HepG2 (cell line): ENCODE measurements around the gene TBXAS1. TPM values are rescaled to one million over a fixed set of nuclear protein-coding genes. Genes with fewer than 3 reads are reported as not detected.

ENCODE experiments used
- ATAC-seq: fragments of 200-7000 bp; cut with Tn5 transposase; 3 replicates; pipeline ENCODE4 v1.9.1; 2020; ENCODE audit warnings: mild to moderate bottlenecking, moderate library complexity
- BruUV-seq: library from RNA; stranded (reverse); fragments of 400-500 nt; replicated peaks from 2 replicates; lab custom pipeline; 2021; lab: Mats Ljungman, UMichigan
- CTCF ChIA-PET: fragments of 300-600 bp; formaldehyde crosslinking; extraction: SDS; loops from one replicate; lab custom pipeline; 2021; ENCODE audit warnings: low total read pairs, inconsistent platforms, low intra/inter-chr PET ratio; lab: Yijun Ruan, JAX
- POLR2A ChIA-PET: fragments of 350-600 bp; sonication (Branson Sonifier 250); formaldehyde crosslinking; loops from one replicate; lab custom pipeline; 2020; ENCODE audit warnings: antibody characterized with exemption, inconsistent platforms; lab: Yijun Ruan, JAX
- DNase-seq: peaks from one replicate; pipeline ENCODE4 v3.0.0-alpha.2; 2015; ENCODE audit warnings: low spot score
- FAIRE-seq: peaks from 3 replicates; lab custom pipeline; 2011; peaks lifted over from hg19 to GRCh38; lab: Jason Lieb, UNC
- H2AFZ ChIP-seq: one replicate; pipeline ENCODE4 v1.6.1; 2011; ENCODE audit warnings: low read length, inconsistent platforms
- H3K27ac ChIP-seq: fragments of 300-600 bp; 3 replicates; pipeline ENCODE4 v1.8.0; 2011; ENCODE audit warnings: mixed run types, mild to moderate bottlenecking, mixed read lengths, low read length, inconsistent platforms; ENCODE audit not compliant: insufficient read depth; ENCODE audit errors: extremely low read length
- H3K27me3 ChIP-seq, 2 experiments: fragments of 200-600 bp in 1 of 2; 2 replicates in 1 of 2; 3 replicates in 1 of 2; pipeline versions ENCODE4 v1.6.0 to v1.8.0; 2011; ENCODE audit warnings: low read length in 2 of 2, mild to moderate bottlenecking in 2 of 2, moderate library complexity in 2 of 2, inconsistent platforms in 1 of 2; ENCODE audit not compliant: insufficient read depth in 2 of 2, control insufficient read depth in 1 of 2
- H3K36me3 ChIP-seq, 2 experiments: fragments of 200-600 bp in 1 of 2; replicated peaks in 1 of 2; 2 replicates in 1 of 2; 3 replicates in 1 of 2; pipeline versions ENCODE4 v1.5.1 to v1.8.0; 2011; ENCODE audit warnings: low read length in 2 of 2, inconsistent platforms in 1 of 2; ENCODE audit not compliant: insufficient read depth in 2 of 2, control insufficient read depth in 1 of 2
- H3K4me1 ChIP-seq: 2 replicates; pipeline ENCODE4 v1.5.1; 2012; ENCODE audit warnings: low read length, inconsistent platforms; ENCODE audit not compliant: insufficient read depth
- H3K4me2 ChIP-seq: 2 replicates; pipeline ENCODE4 v1.6.0; 2011; ENCODE audit warnings: low read depth, low read length, inconsistent platforms
- H3K4me3 ChIP-seq, 3 experiments: fragments of 200-600 bp in 1 of 3; sonication (generic), shearing (Covaris generic) in 1 of 3; replicated peaks in 1 of 3; 2 replicates each; pipeline ENCODE4 v1.5.1; 2011 to 2016; ENCODE audit warnings: low read length in 3 of 3, inconsistent platforms in 2 of 3, low read depth in 2 of 3, mild to moderate bottlenecking in 2 of 3, control low read depth in 1 of 3, mixed read lengths in 1 of 3; ENCODE audit not compliant: insufficient read depth in 1 of 3
- H3K79me2 ChIP-seq: one replicate; pipeline ENCODE4 v1.6.1; 2011; ENCODE audit warnings: low read length, inconsistent platforms; ENCODE audit not compliant: insufficient read depth
- H3K9ac ChIP-seq: 2 replicates; pipeline ENCODE4 v1.6.0; 2011; ENCODE audit warnings: mild to moderate bottlenecking, low read depth, low read length, inconsistent platforms; ENCODE audit not compliant: insufficient read depth
- H3K9me3 ChIP-seq: 2 replicates; pipeline ENCODE4 v1.5.1; 2012; ENCODE audit warnings: mild to moderate bottlenecking, low read length
- H4K20me1 ChIP-seq: 2 replicates; pipeline ENCODE4 v1.6.0; 2011; ENCODE audit warnings: inconsistent platforms, mild to moderate bottlenecking, low read length, moderate library complexity; ENCODE audit not compliant: insufficient read depth
- ARNTL ChIP-seq: sonication (generic); formaldehyde crosslinking; IDR thresholded peaks from 2 replicates; pipeline ENCODE4 v1.4.0; 2020; ENCODE audit warnings: mild to moderate bottlenecking, missing genetic modification reagents
- ATF7 ChIP-seq, 2 experiments: fragments of 450-650 bp in 1 of 2; sonication (generic) in 1 of 2; formaldehyde crosslinking in 1 of 2; IDR thresholded peaks; 2 replicates each; pipeline versions ENCODE4 v1.4.0 to v1.6.1; 2016 to 2020; ENCODE audit warnings: antibody characterized with exemption in 1 of 2, mild to moderate bottlenecking in 1 of 2, missing genetic modification reagents in 1 of 2
- GATA4 ChIP-seq: sonication (generic); IDR thresholded peaks from 2 replicates; pipeline ENCODE4 v1.6.1; 2016; ENCODE audit warnings: antibody characterized with exemption, low read depth, borderline replicate concordance
- HNRNPL ChIP-seq: fragments of 200-400 bp; formaldehyde crosslinking; IDR thresholded peaks from 2 replicates; pipeline ENCODE4 v1.6.1; 2017; ENCODE audit warnings: mild to moderate bottlenecking, low read depth, low read length
- RBM39 ChIP-seq: fragments of 200-400 bp; formaldehyde crosslinking; IDR thresholded peaks from one replicate; pipeline ENCODE4 v1.6.1; 2018; ENCODE audit warnings: antibody characterized with exemption, mild to moderate bottlenecking, low read depth, low read length; ENCODE audit not compliant: poor library complexity, severe bottlenecking
- SOX5 ChIP-seq: IDR thresholded peaks from 2 replicates; pipeline ENCODE4 v1.6.1; 2016; ENCODE audit warnings: borderline replicate concordance
- ZNF230 ChIP-seq: sonication (generic); formaldehyde crosslinking; IDR thresholded peaks from 2 replicates; pipeline ENCODE4 v1.4.0; 2020; ENCODE audit warnings: mild to moderate bottlenecking, missing genetic modification reagents
- ZNF547 ChIP-seq: sonication (generic); formaldehyde crosslinking; IDR thresholded peaks from 2 replicates; pipeline ENCODE4 v1.5.1; 2020; ENCODE audit warnings: mild to moderate bottlenecking, missing genetic modification reagents
- ZNF768 ChIP-seq: sonication (generic); formaldehyde crosslinking; IDR thresholded peaks from 2 replicates; pipeline ENCODE4 v1.4.0; 2020; ENCODE audit warnings: missing genetic modification reagents
- WGBS: methylation state at CpG from one replicate; pipeline ENCODE4 v1.1.6; 2017; ENCODE audit warnings: low lambda C conversion rate; 5-methylcytosine and 5-hydroxymethylcytosine counted together
- in situ Hi-C: cut with HindIII; loops from 2 replicates; pipeline ENCODE4 v1.10.0; 2017; ENCODE audit warnings: low pct_unique_long_range_greater_than_20kb; ENCODE audit not compliant: extremely low pct_ligation_motif_present
- intact Hi-C: fragments of 100-400 bp; cut with micrococcal nuclease; formaldehyde crosslinking; loops from one replicate; pipeline ENCODE4 v1.10.0; 2022; ENCODE audit not compliant: unreplicated experiment
- polyA plus RNA-seq, 8 experiments: library from polyadenylated mRNA; depleted of rRNA in 3 of 8; stranded (reverse) in 7 of 8; unstranded in 1 of 8; fragments of >200 nt; fragmentation: Illumina TruSeq in 4 of 8; extraction: Trizol in 4 of 8; gene quantifications; 2 replicates each; pipeline versions ENCODE4 v1.2.1 to v1.2.3, GENCODE V29; 2011 to 2016; ENCODE audit warnings: low read depth in 4 of 8, missing spikeins in 1 of 8, mixed read lengths in 1 of 8; ENCODE audit not compliant: insufficient read depth in 1 of 8
- total RNA-seq, 5 experiments: library from RNA; depleted of rRNA; stranded (reverse); fragments of >200 nt; fragmentation: Illumina TruSeq; extraction: Trizol; gene quantifications; 2 replicates each; pipeline ENCODE4 v1.2.3, GENCODE V29; 2016; ENCODE audit warnings: low read depth in 1 of 5

Gene TBXAS1
- total and polyA plus RNA-seq, 2 of the 13 experiments (the other 11 are each of a cell fraction or from before 2014, with no cell fraction given): 4.0 to 4.9 TPM

- TF ChIP-seq RBM39 (no peak), SOX5 (CRISPR knock-in tag) (no peak), ARNTL (CRISPR knock-in tag) (no peak)
- TF ChIP-seq, all 625 proteins: peak for 0
Observed at GRCh38 chr7:139981511-139981895, 152.4 kb downstream of the TBXAS1 start (continued).

- no peak for DNase-seq
- Histone ChIP-seq H3K4me3 (no peak overlapping the region), H3K4me1 (no peaks in the 10 kb centered on the region), H3K9me3 (no peaks in the 10 kb centered on the region), H3K9ac (no peak overlapping the region), H4K20me1 (no peaks in the 10 kb centered on the region), H3K4me2 (no peak overlapping the region), H3K27me3 (peaks cover 3 to 8% of the 10 kb centered on the region in 2 experiments; a peak in 3 of 5 replicates), H2AFZ (no peak overlapping the region), H3K27ac (no peak overlapping the region), H3K36me3 (no peaks in the 10 kb centered on the region), H3K79me2 (no peaks in the 10 kb centered on the region)
- ChIA-PET POLR2A (no interaction called here), CTCF (no interaction called here)
- WGBS: 34% methylated on average over 9 of the region's 9 CpGs
- no peak for ATAC-seq
- BruUV-seq: no TSS peak
- in situ Hi-C loops (no loop called here), intact Hi-C loops (no loop called here)
- peak; percentile 56 for TF ChIP-seq ATF7 (IDR thresholded peaks at IDR 0.05)
- TF ChIP-seq ATF7 (CRISPR knock-in tag; IDR thresholded peaks at IDR 0.05): no peak
- no peak for TF ChIP-seq ZNF547 (CRISPR knock-in tag)
- no peak for TF ChIP-seq GATA4
- TF ChIP-seq HNRNPL: no peak
- peak; percentile 36; the same call in 1 of the 2 replicates for TF ChIP-seq ZNF768 (CRISPR knock-in tag)
- TF ChIP-seq ZNF230 (CRISPR knock-in tag): no peak
- FAIRE-seq: no peak
Observed at GRCh38 chr7:139982927-139983920, 154.2 kb downstream of the TBXAS1 start.
